HEK293 (cell line): ENCODE measurements around the gene PHACTR1.

ENCODE experiments used
- PBX3 ChIP-seq: sonication (generic); formaldehyde crosslinking; IDR thresholded peaks from 2 replicates; pipeline ENCODE4 v1.8.1; 2022; ENCODE audit warnings: mild to moderate bottlenecking, moderate library complexity, missing genetic modification reagents
- REST ChIP-seq: fragments of 450-650 bp; formaldehyde crosslinking; IDR thresholded peaks from 2 replicates; pipeline ENCODE4 v1.5.1; 2016; ENCODE audit warnings: missing biosample characterization, missing genetic modification characterization
- YY1 ChIP-seq: fragments of 450-650 bp; formaldehyde crosslinking; IDR thresholded peaks from 2 replicates; pipeline ENCODE4 v1.5.1; 2018; ENCODE audit warnings: missing biosample characterization, missing genetic modification characterization
- ZBTB48 ChIP-seq: fragments of 450-650 bp; formaldehyde crosslinking; IDR thresholded peaks from 2 replicates; pipeline ENCODE4 v1.5.1; 2016; ENCODE audit warnings: missing biosample characterization, missing genetic modification characterization
- ZNF114 ChIP-seq: fragments of 450-650 bp; formaldehyde crosslinking; IDR thresholded peaks from 2 replicates; pipeline ENCODE4 v1.5.0; 2017; ENCODE audit warnings: missing biosample characterization, missing genetic modification characterization
- ZNF23 ChIP-seq: fragments of 450-650 bp; formaldehyde crosslinking; IDR thresholded peaks from 2 replicates; pipeline ENCODE4 v1.5.1; 2016; ENCODE audit warnings: missing biosample characterization, missing genetic modification characterization, borderline replicate concordance
- ZNF324 ChIP-seq: fragments of 450-650 bp; formaldehyde crosslinking; IDR thresholded peaks from 2 replicates; pipeline ENCODE4 v1.5.1; 2016; ENCODE audit warnings: missing biosample characterization, missing genetic modification characterization
- ZNF521 ChIP-seq: fragments of 450-650 bp; formaldehyde crosslinking; IDR thresholded peaks from 2 replicates; pipeline ENCODE4 v1.5.1; 2017; ENCODE audit warnings: missing biosample characterization, mild to moderate bottlenecking, missing genetic modification characterization
- ZNF792 ChIP-seq: fragments of 450-650 bp; formaldehyde crosslinking; IDR thresholded peaks from 2 replicates; pipeline ENCODE4 v1.5.1; 2016; ENCODE audit warnings: missing biosample characterization, missing genetic modification characterization
- ZSCAN30 ChIP-seq: fragments of 450-650 bp; IDR thresholded peaks from 2 replicates; pipeline ENCODE4 v1.5.1; 2018; ENCODE audit warnings: missing biosample characterization, mild to moderate bottlenecking, missing genetic modification characterization, moderate library complexity
- TF ChIP-seq, protein P1 (sequence below): fragments of 450-650 bp; formaldehyde crosslinking; IDR thresholded peaks from 2 replicates; pipeline ENCODE4 v1.5.1; 2016; ENCODE audit warnings: missing biosample characterization, missing genetic modification characterization

- TF ChIP-seq, protein P1, sequence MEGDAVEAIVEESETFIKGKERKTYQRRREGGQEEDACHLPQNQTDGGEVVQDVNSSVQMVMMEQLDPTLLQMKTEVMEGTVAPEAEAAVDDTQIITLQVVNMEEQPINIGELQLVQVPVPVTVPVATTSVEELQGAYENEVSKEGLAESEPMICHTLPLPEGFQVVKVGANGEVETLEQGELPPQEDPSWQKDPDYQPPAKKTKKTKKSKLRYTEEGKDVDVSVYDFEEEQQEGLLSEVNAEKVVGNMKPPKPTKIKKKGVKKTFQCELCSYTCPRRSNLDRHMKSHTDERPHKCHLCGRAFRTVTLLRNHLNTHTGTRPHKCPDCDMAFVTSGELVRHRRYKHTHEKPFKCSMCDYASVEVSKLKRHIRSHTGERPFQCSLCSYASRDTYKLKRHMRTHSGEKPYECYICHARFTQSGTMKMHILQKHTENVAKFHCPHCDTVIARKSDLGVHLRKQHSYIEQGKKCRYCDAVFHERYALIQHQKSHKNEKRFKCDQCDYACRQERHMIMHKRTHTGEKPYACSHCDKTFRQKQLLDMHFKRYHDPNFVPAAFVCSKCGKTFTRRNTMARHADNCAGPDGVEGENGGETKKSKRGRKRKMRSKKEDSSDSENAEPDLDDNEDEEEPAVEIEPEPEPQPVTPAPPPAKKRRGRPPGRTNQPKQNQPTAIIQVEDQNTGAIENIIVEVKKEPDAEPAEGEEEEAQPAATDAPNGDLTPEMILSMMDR (tag by site-specific recombination), result no peak
- TF ChIP-seq ZNF521 (tag by site-specific recombination), result no peak
- TF ChIP-seq ZBTB48, result no peak
- no peak for TF ChIP-seq PBX3 (CRISPR knock-in tag)
- no peak for TF ChIP-seq YY1
- no peak for TF ChIP-seq REST (tag by site-specific recombination)
- no peak for TF ChIP-seq ZNF23 (tag by site-specific recombination)
- no peak for TF ChIP-seq ZNF324 (tag by site-specific recombination)
- TF ChIP-seq ZNF114 (tag by site-specific recombination), result no peak
- TF ChIP-seq ZSCAN30, result no peak
- no peak for TF ChIP-seq ZNF792
Observed at GRCh38 chr6:13044896-13045295, 328.3 kb downstream of the PHACTR1 start.
